ENCODE results near the gene KDM8.
A peak's percentile ranks its signal among the peaks of the same experiment; 100 is the strongest.

DNA sequence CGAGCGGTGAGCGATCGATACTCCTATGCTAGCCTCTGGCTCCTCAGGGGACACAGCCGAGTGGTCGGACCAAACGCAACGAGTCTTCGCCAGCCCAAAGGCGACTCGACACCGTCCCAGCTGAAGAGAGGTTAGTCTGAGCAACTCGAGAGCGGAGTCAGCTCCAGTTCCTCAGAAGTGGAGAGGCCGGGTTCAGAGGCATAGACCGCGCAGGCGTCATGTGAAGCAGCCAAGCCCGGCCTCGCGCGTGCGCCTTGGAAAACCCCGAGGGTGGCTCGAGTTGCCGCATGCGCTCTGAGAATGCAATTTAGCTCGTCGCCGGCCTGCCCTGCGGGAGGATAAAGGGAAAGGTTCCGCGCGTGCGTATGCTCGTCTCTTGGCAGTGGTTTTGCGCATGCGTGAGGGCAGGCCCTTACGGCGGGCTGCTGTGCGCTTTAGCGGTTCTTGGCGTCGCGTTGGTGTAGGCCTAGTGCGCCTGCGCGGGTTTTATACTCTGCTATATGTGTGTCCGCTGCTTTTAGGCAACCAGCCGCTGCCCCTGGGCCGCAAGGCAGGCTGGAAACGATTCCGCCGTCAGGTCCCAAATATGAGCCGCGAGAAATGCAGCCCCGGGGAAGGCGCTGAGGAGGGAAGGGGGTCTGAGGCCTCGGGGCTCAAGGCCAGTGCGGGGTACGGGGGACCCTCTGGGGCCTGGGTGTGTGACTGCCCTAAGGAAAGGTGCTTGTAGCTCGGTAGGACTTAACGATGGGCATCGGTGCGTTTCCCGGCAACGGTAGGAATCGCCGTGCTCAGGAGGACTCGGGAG is at the start of gene KDM8:
- no peak for TF ChIP-seq EZH2 (IDR thresholded peaks at IDR 0.05)
- peak; percentile 78; the same call in 1 of the 2 replicates for TF ChIP-seq POLR2AphosphoS5 (IDR thresholded peaks at IDR 0.05; ENCODE audit: borderline replicate concordance, low read depth, low read length)
